Activated CD4-positive, alpha-beta memory T cell treated with anti-CD3 and anti-CD28 coated beads for 36 hours (primary cell): ENCODE measurements around the gene SUMF2. TPM values are rescaled to one million over a fixed set of nuclear protein-coding genes. Genes with fewer than 3 reads are reported as not detected.
"Not testable (repeated sequence)": the region's sequence is repeated elsewhere in the genome, so short reads cannot be mapped to it uniquely, and the experiment has no call there.

Experiments used
- CTCF ChIA-PET: fragments of 350-600 bp; sonication (Branson Sonifier 250); formaldehyde crosslinking; loops from one replicate; lab custom pipeline; 2021; ENCODE audit warnings: antibody characterized with exemption, inconsistent platforms; lab: Charles Lee
- POLR2A ChIA-PET: fragments of 350-600 bp; sonication (Branson Sonifier 250); formaldehyde crosslinking; loops from one replicate; lab custom pipeline; 2021; ENCODE audit warnings: antibody characterized with exemption; lab: Charles Lee
- DNase-seq: peaks from one replicate; pipeline ENCODE4 v3.0.0-alpha.2; 2020
- H3K27ac Mint-ChIP-seq: one replicate; pipeline ENCODE4 v1.8.0; 2021; ENCODE audit warnings: mixed read lengths
- H3K27me3 Mint-ChIP-seq: one replicate; pipeline ENCODE4 v1.8.0; 2021; ENCODE audit warnings: mixed read lengths
- H3K36me3 Mint-ChIP-seq: one replicate; pipeline ENCODE4 v1.8.0; 2021; ENCODE audit warnings: mixed read lengths
- H3K4me1 Mint-ChIP-seq: one replicate; pipeline ENCODE4 v1.8.0; 2021; ENCODE audit warnings: low read depth, mixed read lengths
- H3K4me3 Mint-ChIP-seq: one replicate; pipeline ENCODE4 v1.8.0; 2021; ENCODE audit warnings: mild to moderate bottlenecking, mixed read lengths
- H3K9me3 Mint-ChIP-seq: one replicate; pipeline ENCODE4 v1.8.0; 2021; ENCODE audit warnings: mixed read lengths
- intact Hi-C: fragments of 100-400 bp; cut with micrococcal nuclease; formaldehyde crosslinking; loops from one replicate; pipeline ENCODE4 v1.15.1; 2023
- total RNA-seq, 2 experiments: library from RNA; stranded (reverse); gene quantifications; one replicate each; pipeline ENCODE4 v1.2.3, GENCODE V29; 2021

Gene SUMF2
- 100 to 1,000 TPM; 130 to 133 TPM for total RNA-seq

GRCh38 chr7:56063882-56064625, at the start of gene SUMF2:
Gene SUMF2 (plus strand): TSS chr7:56064286. CDS start chr7:56064312, 26 bp downstream.
- Mint-ChIP-seq H3K9me3 (no peaks in the 10 kb centered on the region), H3K36me3 (peaks cover 41% of the 10 kb centered on the region), H3K27ac (peak within 1 kb of the TSS; percentile 86), H3K4me1 (peaks cover 40% of the 10 kb centered on the region), H3K27me3 (peaks cover 1% of the 10 kb centered on the region), H3K4me3 (peak within 1 kb of the TSS; percentile 87)
- peak; percentile 92 for DNase-seq
- ChIA-PET POLR2A (interaction anchor here (0.8 to 1.7 kb wide), 4 partner anchors 10 to 41 kb away, joined by 3 to 13 read pairs (median 4); partner anchors contain the start of genes CCT6A and PSPH), CTCF (interaction anchor here (0.6 to 4.7 kb wide), 4 partner anchors 10 to 437 kb away, joined by 3 to 34 read pairs (median 10); partner anchors contain the start of genes CCT6A and PSPH)
- intact Hi-C loops, result loop anchor here (1.0 to 5.0 kb wide), 4 partner anchors 13 to 492 kb away; partner anchors contain the start of genes CCT6A, CHCHD2, PSPH and VOPP1

- POLR2A ChIA-PET, H3K27ac Mint-ChIP-seq, H3K4me1 Mint-ChIP-seq, DNase-seq, H3K27me3 Mint-ChIP-seq, H3K4me3 Mint-ChIP-seq, intact Hi-C loops, H3K9me3 Mint-ChIP-seq: not testable (repeated sequence)
- CTCF ChIA-PET, result interaction anchor here (0.7 kb wide), 1 partner anchor 56 kb away, joined by 3 read pairs; no protein-coding TSS in a partner anchor
- peaks cover 14% of the 10 kb centered on the region for H3K36me3 Mint-ChIP-seq
Observed at GRCh38 chr7:56017015-56017414, 47.1 kb upstream of the SUMF2 start.

GRCh38 chr7:56019501-56019900, 44.6 kb upstream of the SUMF2 start:
- no peak overlapping the region for H3K27ac Mint-ChIP-seq

GRCh38 chr7:56023500-56023899, 40.6 kb upstream of the SUMF2 start:
- ChIA-PET POLR2A (no interaction called here), CTCF (interaction anchor here (1.2 kb wide), 1 partner anchor 50 kb away, joined by 3 read pairs; no protein-coding TSS in a partner anchor)
- H3K4me1 Mint-ChIP-seq, result no peaks in the 10 kb centered on the region

More at GRCh38 chr7:56019501-56019900, 44.6 kb upstream of the SUMF2 start:
- Mint-ChIP-seq H3K4me3 (no peak overlapping the region), H3K36me3 (peaks cover 9% of the 10 kb centered on the region), H3K27me3 (no peaks in the 10 kb centered on the region), H3K4me1 (no peaks in the 10 kb centered on the region), H3K9me3 (no peaks in the 10 kb centered on the region)
- ChIA-PET CTCF (interaction anchor here (1.2 kb wide), 1 partner anchor 55 kb away, joined by 3 read pairs; no protein-coding TSS in a partner anchor), POLR2A (no interaction called here)
- intact Hi-C loops, result no loop called here
- no peak for DNase-seq

GRCh38 chr7:56026538-56026937, 37.5 kb upstream of the SUMF2 start:
- no peak overlapping the region for H3K27ac Mint-ChIP-seq
- no peaks in the 10 kb centered on the region for H3K9me3 Mint-ChIP-seq
- intact Hi-C loops, result no loop called here
- H3K4me1 Mint-ChIP-seq, result no peaks in the 10 kb centered on the region
- CTCF ChIA-PET, result interaction anchor here (0.6 kb wide), 1 partner anchor 15 kb away, joined by 4 read pairs; no protein-coding TSS in a partner anchor
- H3K4me3 Mint-ChIP-seq, result no peak overlapping the region
- POLR2A ChIA-PET, result no interaction called here
- H3K36me3 Mint-ChIP-seq, result peaks cover 9% of the 10 kb centered on the region
- DNase-seq, result no peak
- H3K27me3 Mint-ChIP-seq, result no peaks in the 10 kb centered on the region

More at GRCh38 chr7:56023500-56023899, 40.6 kb upstream of the SUMF2 start:
- no peaks in the 10 kb centered on the region for H3K9me3 Mint-ChIP-seq
- H3K4me3 Mint-ChIP-seq, result no peak overlapping the region
- no peaks in the 10 kb centered on the region for H3K27me3 Mint-ChIP-seq
- H3K36me3 Mint-ChIP-seq, result peaks cover 3% of the 10 kb centered on the region
- H3K27ac Mint-ChIP-seq, result no peak overlapping the region
- intact Hi-C loops, result no loop called here
- DNase-seq, result no peak

GRCh38 chr7:56028942-56029630, 35.0 kb upstream of the SUMF2 start:
- ChIA-PET CTCF (no interaction called here), POLR2A (interaction anchor here (0.6 kb wide), 1 partner anchor 45 kb away, joined by 3 read pairs; no protein-coding TSS in a partner anchor)
- intact Hi-C loops, result no loop called here
- no peak overlapping the region for H3K4me3 Mint-ChIP-seq
- DNase-seq, result no peak
- no peak overlapping the region for H3K27ac Mint-ChIP-seq
- no peaks in the 10 kb centered on the region for H3K27me3 Mint-ChIP-seq
- peaks cover 16% of the 10 kb centered on the region for H3K36me3 Mint-ChIP-seq
- peaks cover 8% of the 10 kb centered on the region for H3K4me1 Mint-ChIP-seq
- no peaks in the 10 kb centered on the region for H3K9me3 Mint-ChIP-seq

GRCh38 chr7:56030340-56030739, 33.7 kb upstream of the SUMF2 start:
- H3K4me1 Mint-ChIP-seq, result peaks cover 8% of the 10 kb centered on the region
- POLR2A ChIA-PET, result no interaction called here
- no peaks in the 10 kb centered on the region for H3K27me3 Mint-ChIP-seq
- intact Hi-C loops, result no loop called here
- H3K36me3 Mint-ChIP-seq, result peaks cover 15% of the 10 kb centered on the region
- no peak for DNase-seq
- CTCF ChIA-PET, result no interaction called here
- H3K9me3 Mint-ChIP-seq, result no peaks in the 10 kb centered on the region
- no peak overlapping the region for H3K4me3 Mint-ChIP-seq
- no peak overlapping the region for H3K27ac Mint-ChIP-seq

- H3K4me1 Mint-ChIP-seq, H3K9me3 Mint-ChIP-seq, POLR2A ChIA-PET, H3K27ac Mint-ChIP-seq, DNase-seq, H3K4me3 Mint-ChIP-seq, intact Hi-C loops, CTCF ChIA-PET, H3K27me3 Mint-ChIP-seq: not testable (repeated sequence)
- H3K36me3 Mint-ChIP-seq, result peaks cover 15% of the 10 kb centered on the region
Observed at GRCh38 chr7:56031556-56031955, 32.5 kb upstream of the SUMF2 start.

GRCh38 chr7:56032578-56032977, 31.5 kb upstream of the SUMF2 start:
- H3K27me3 Mint-ChIP-seq, DNase-seq, CTCF ChIA-PET, H3K4me3 Mint-ChIP-seq, H3K27ac Mint-ChIP-seq, H3K4me1 Mint-ChIP-seq, POLR2A ChIA-PET, H3K9me3 Mint-ChIP-seq, intact Hi-C loops: not testable (repeated sequence)
- H3K36me3 Mint-ChIP-seq, result peaks cover 13% of the 10 kb centered on the region

GRCh38 chr7:56033671-56034432, 30.2 kb upstream of the SUMF2 start:
- intact Hi-C loops, result loop anchor here (1.0 kb wide), 1 partner anchor 17 kb away; the partner anchor contains the start of genes CCT6A and PSPH
- CTCF ChIA-PET, result interaction anchor here (0.7 to 3.4 kb wide), 4 partner anchors 17 to 40 kb away, joined by 3 to 20 read pairs (median 4); partner anchors contain the start of genes CCT6A and PSPH
- peak overlapping the region; percentile 75 for H3K4me3 Mint-ChIP-seq
- H3K27ac Mint-ChIP-seq, result peak overlapping the region; percentile 43
- POLR2A ChIA-PET, result interaction anchor here (1.8 kb wide), 1 partner anchor 17 kb away, joined by 7 read pairs; the partner anchor contains the start of genes CCT6A and PSPH
- peak; percentile 72 for DNase-seq
- no peaks in the 10 kb centered on the region for H3K27me3 Mint-ChIP-seq
- H3K9me3 Mint-ChIP-seq, result no peaks in the 10 kb centered on the region
- H3K36me3 Mint-ChIP-seq, result peaks cover 13% of the 10 kb centered on the region
- peaks cover 8% of the 10 kb centered on the region for H3K4me1 Mint-ChIP-seq

- no peak for DNase-seq
- ChIA-PET POLR2A (no interaction called here), CTCF (interaction anchor here (0.8 kb wide), 1 partner anchor 34 kb away, joined by 3 read pairs; no protein-coding TSS in a partner anchor)
- H3K27ac Mint-ChIP-seq, result no peak overlapping the region
- peaks cover 6% of the 10 kb centered on the region for H3K36me3 Mint-ChIP-seq
- H3K4me3 Mint-ChIP-seq, result no peak overlapping the region
- intact Hi-C loops, result no loop called here
- no peaks in the 10 kb centered on the region for H3K4me1 Mint-ChIP-seq
- no peaks in the 10 kb centered on the region for H3K27me3 Mint-ChIP-seq
- H3K9me3 Mint-ChIP-seq, result no peaks in the 10 kb centered on the region
Observed at GRCh38 chr7:56040730-56041129, 23.4 kb upstream of the SUMF2 start.
